HCT116 (cell line): ENCODE results near the gene HARBI1.

ENCODE experiments used
- CTCF ChIP-seq, 3 experiments: fragments of 200-600 bp in 1 of 3; sonication (generic) in 1 of 3; IDR thresholded peaks in 2 of 3; conservative IDR thresholded peaks in 1 of 3; 2 replicates each; pipeline ENCODE4 v1.5.1; 2012 to 2017; ENCODE audit warnings: low read depth in 2 of 3, low read length in 2 of 3, antibody characterized with exemption in 1 of 3, borderline replicate concordance in 1 of 3, control low read depth in 1 of 3, mild to moderate bottlenecking in 1 of 3, mixed read lengths in 1 of 3, mixed run types in 1 of 3, moderate library complexity in 1 of 3; ENCODE audit not compliant: insufficient read depth in 1 of 3
- ELF1 ChIP-seq: IDR thresholded peaks from 2 replicates; pipeline ENCODE4 v1.6.1; 2012; ENCODE audit warnings: low read depth, borderline replicate concordance
- EZH2 ChIP-seq: fragments of 200-600 bp; sonication (generic); IDR thresholded peaks from 2 replicates; pipeline ENCODE4 v1.6.1; 2017; ENCODE audit warnings: antibody characterized with exemption, mixed run types
- POLR2AphosphoS5 ChIP-seq: IDR thresholded peaks from 2 replicates; pipeline ENCODE4 v1.6.1; 2011; ENCODE audit warnings: mild to moderate bottlenecking, low read depth, low read length, moderate library complexity
- RAD21 ChIP-seq: IDR thresholded peaks from 2 replicates; pipeline ENCODE4 v1.6.1; 2012; ENCODE audit warnings: low read depth, mild to moderate bottlenecking
- ZNF274 ChIP-seq: fragments of 200-500 bp; sonication (Bioruptor generic); IDR thresholded peaks from 2 replicates; pipeline ENCODE4 v1.6.1; 2014; ENCODE audit warnings: mild to moderate bottlenecking, low read depth, low read length, inconsistent platforms

- no peak for TF ChIP-seq ELF1
- no peak for TF ChIP-seq CTCF (IDR thresholded peaks at IDR 0.05 in 2 of 3, conservative IDR thresholded peaks at IDR 0.05 in 1 of 3; ENCODE audit: borderline replicate concordance in 1 of 3, insufficient read depth in 1 of 3, low read depth in 2 of 3, low read length in 2 of 3)
- TF ChIP-seq EZH2: no peak
- no peak for TF ChIP-seq POLR2AphosphoS5
- no peak for TF ChIP-seq RAD21
- TF ChIP-seq ZNF274: no peak
Observed at GRCh38 chr11:46625406-46625805, 8.4 kb upstream of the HARBI1 start.
